WERI-Rb-1 (cell line): ENCODE measurements around the gene C1QTNF2.
A peak's percentile ranks its signal among the peaks of the same experiment; 100 is the strongest.

Source experiments
- DNase-seq: peaks from one replicate; pipeline ENCODE4 v3.0.0-alpha.2; 2020
- H3K27ac ChIP-seq: fragments of 250-450 bp; sonication (Bioruptor Pico); 2 replicates; pipeline ENCODE4 v1.5.1; 2020; ENCODE audit warnings: mild to moderate bottlenecking, moderate library complexity
- H3K27me3 ChIP-seq: fragments of 250-450 bp; sonication (Bioruptor Pico); 2 replicates; pipeline ENCODE4 v1.5.1; 2021; ENCODE audit warnings: mild to moderate bottlenecking, low read depth, moderate library complexity; ENCODE audit not compliant: insufficient read depth, severe bottlenecking
- H3K36me3 ChIP-seq: fragments of 250-450 bp; sonication (Bioruptor Pico); 2 replicates; pipeline ENCODE4 v1.5.1; 2020; ENCODE audit warnings: mild to moderate bottlenecking, moderate library complexity
- H3K4me3 ChIP-seq: 2 replicates; pipeline ENCODE4 v1.5.1; 2011; ENCODE audit warnings: low read depth, mild to moderate bottlenecking, control low read depth, low read length
- H3K9me3 ChIP-seq: fragments of 250-450 bp; sonication (Bioruptor Pico); 2 replicates; pipeline ENCODE4 v1.5.1; 2021; ENCODE audit warnings: mild to moderate bottlenecking, moderate library complexity; ENCODE audit not compliant: severe bottlenecking
- TF ChIP-seq, protein P1 (sequence below): IDR thresholded peaks from 2 replicates; pipeline ENCODE4 v1.5.1; 2011; ENCODE audit warnings: low read depth, mild to moderate bottlenecking, control low read depth, inconsistent platforms, low read length

The C1QTNF2 gene

GRCh38 chr5:160369990-160370712, at the start of gene C1QTNF2:
Gene C1QTNF2 (minus strand): TSS chr5:160370626. CDS start chr5:160355011, 15,615 bp downstream.
- no peak within 1 kb of the TSS for H3K4me3 ChIP-seq
- TF ChIP-seq, protein P1, sequence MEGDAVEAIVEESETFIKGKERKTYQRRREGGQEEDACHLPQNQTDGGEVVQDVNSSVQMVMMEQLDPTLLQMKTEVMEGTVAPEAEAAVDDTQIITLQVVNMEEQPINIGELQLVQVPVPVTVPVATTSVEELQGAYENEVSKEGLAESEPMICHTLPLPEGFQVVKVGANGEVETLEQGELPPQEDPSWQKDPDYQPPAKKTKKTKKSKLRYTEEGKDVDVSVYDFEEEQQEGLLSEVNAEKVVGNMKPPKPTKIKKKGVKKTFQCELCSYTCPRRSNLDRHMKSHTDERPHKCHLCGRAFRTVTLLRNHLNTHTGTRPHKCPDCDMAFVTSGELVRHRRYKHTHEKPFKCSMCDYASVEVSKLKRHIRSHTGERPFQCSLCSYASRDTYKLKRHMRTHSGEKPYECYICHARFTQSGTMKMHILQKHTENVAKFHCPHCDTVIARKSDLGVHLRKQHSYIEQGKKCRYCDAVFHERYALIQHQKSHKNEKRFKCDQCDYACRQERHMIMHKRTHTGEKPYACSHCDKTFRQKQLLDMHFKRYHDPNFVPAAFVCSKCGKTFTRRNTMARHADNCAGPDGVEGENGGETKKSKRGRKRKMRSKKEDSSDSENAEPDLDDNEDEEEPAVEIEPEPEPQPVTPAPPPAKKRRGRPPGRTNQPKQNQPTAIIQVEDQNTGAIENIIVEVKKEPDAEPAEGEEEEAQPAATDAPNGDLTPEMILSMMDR: no peak
- DNase-seq: no peak
- no peaks in the 10 kb centered on the region for H3K27me3 ChIP-seq
- H3K36me3 ChIP-seq: no peaks in the 10 kb centered on the region
- H3K27ac ChIP-seq: no peak within 1 kb of the TSS
- H3K9me3 ChIP-seq: no peaks in the 10 kb centered on the region

DNA sequence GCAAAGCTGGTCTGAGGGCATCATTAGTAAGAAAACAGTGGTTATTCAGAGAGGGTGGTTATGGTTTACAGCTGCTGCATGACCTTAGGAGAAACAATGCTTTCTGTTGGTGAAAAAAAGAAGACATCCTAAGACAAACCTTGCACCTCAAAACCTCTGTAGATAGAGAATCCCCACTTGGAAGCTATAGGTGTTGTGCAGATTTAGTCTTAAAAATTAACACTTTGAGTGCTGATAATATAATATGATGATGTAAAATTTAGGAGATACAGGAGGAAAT, 49.8 kb upstream of the C1QTNF2 start:
- no peak for DNase-seq
- Histone ChIP-seq H3K9me3 (no peaks in the 10 kb centered on the region), H3K36me3 (peaks cover 29% of the 10 kb centered on the region), H3K27me3 (no peaks in the 10 kb centered on the region), H3K4me3 (no peak overlapping the region), H3K27ac (peak overlapping the region; percentile 65; the same call in 1 of the 2 replicates)
- TF ChIP-seq, protein P1: no peak

DNA sequence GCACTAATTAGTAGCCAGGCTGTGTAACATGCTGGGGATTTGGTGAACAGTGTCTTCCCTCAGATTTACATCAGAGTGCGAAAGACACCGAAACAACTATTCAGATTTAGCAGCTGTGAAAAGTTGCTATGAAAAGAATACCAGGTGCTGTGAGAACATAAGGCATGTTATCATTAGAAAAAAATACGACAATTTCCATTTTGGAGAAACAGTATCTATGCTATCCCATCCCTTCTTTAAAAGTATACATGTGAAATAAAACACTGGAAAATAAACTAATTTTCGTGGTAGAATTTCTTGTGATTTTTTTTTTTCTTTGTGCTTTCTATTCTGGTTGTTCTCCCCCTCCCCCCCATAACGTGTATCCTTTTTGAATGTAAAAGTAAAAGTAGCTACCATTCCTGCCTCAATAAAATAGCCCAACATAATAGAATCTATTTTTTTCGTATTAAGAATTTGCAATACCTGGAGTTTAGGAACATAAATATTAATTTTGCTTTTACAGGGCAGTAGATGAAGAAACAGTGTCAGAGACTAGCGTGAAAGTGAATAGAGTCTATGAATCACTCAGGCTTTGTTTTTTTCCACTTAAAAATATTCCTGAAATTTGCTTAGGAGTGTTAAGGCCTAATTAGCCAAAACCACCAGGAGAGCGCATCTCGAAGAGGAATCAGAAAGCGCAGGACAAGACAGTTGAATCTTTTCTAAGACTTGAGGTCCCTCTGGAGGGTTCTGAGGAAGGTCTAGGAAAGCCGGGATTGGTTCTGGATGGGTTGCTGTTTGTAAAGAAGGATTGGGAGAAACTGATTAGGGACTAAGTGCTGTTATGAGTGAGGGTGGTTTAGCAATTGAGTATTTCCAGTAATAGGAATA, 49.3 kb upstream of the C1QTNF2 start:
- Histone ChIP-seq H3K36me3 (peaks cover 23% of the 10 kb centered on the region), H3K27ac (peak overlapping the region; percentile 65), H3K9me3 (no peaks in the 10 kb centered on the region), H3K4me3 (peak overlapping the region; percentile 97), H3K27me3 (no peaks in the 10 kb centered on the region)
- no peak for DNase-seq
- TF ChIP-seq, protein P1: no peak

DNA sequence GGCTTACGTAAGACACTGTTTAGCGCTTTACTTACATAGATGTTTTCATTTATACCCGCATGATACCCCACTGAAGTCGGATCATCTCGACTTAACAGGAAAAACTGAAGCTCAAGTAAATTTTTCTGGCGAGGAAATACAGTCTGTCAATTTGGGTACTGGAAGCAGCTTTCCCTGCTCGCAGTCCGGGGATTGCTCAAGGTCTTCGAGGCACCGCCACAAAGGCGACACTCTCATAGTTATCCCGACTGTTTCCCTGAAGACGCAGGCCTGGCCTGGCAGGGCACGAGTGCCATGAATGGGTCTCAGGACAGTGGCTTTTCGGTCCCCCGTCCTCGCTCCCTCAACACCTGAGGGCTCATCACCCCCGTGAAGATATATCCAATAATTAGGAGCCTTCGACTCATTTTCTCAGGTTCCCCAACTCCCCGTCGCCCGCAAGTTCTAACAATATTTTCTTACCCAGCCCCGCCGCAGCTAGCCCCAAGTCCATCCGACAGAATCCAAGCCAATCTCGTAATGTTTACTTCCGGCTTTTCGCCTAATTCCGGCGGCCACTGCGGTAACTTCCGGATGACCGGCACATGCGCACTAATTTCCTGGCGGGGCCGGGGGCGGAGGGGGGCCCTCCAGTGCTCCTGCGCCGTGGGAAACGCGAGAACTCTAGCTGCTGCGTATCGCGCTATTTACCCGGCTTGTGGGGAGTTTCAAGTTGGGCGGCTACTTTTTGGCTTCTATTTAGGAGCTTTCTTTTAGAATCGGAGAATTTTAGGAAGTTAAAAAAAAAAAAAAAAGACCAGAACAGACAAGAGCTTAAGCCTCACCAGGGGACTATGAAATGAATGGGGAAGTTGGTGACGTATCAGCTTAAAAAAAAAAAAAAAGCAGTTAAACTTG, 48.4 kb upstream of the C1QTNF2 start, which contains the start of gene SLU7:
TSS of gene SLU7 (minus strand) at position 521 of the 897 bp plus-strand sequence. CDS start 3,787 bp downstream, outside the sequence.
- TF ChIP-seq, protein P1: no peak
- no peaks in the 10 kb centered on the region for H3K9me3 ChIP-seq
- peak; percentile 94 for DNase-seq
- H3K36me3 ChIP-seq: peaks cover 19% of the 10 kb centered on the region
- peak within 1 kb of the TSS; percentile 65 for H3K27ac ChIP-seq
- no peaks in the 10 kb centered on the region for H3K27me3 ChIP-seq
- peak within 1 kb of the TSS; percentile 97 for H3K4me3 ChIP-seq
